H1 (cell line): ENCODE measurements around the gene DOCK1. TPM values are rescaled to one million over a fixed set of nuclear protein-coding genes. Genes with fewer than 3 reads are reported as not detected.

ENCODE experiments used
- CTCF ChIA-PET: fragments of 300-600 bp; sonication (Branson Sonifier 250); formaldehyde crosslinking; loops from one replicate; lab custom pipeline; 2021; ENCODE audit not compliant: partially characterized antibody; lab: Charles Lee
- POLR2A ChIA-PET: fragments of 300-600 bp; sonication (Branson Sonifier 250); formaldehyde crosslinking; loops from one replicate; lab custom pipeline; 2021; ENCODE audit warnings: inconsistent platforms; ENCODE audit not compliant: partially characterized antibody; lab: Charles Lee
- DNase-seq, 2 experiments: peaks; one replicate each; pipeline versions ENCODE4 v3.0.0 to v3.0.0-alpha.2; 2010 to 2022; ENCODE audit warnings: low spot score in 2 of 2, low read depth in 1 of 2, mixed read lengths in 1 of 2
- FAIRE-seq: peaks from 2 replicates; lab custom pipeline; 2011; peaks lifted over from hg19 to GRCh38; lab: Jason Lieb, UNC
- H2AFZ ChIP-seq: 2 replicates; pipeline ENCODE4 v1.8.1; 2012; ENCODE audit warnings: low read length, inconsistent platforms
- H2AK5ac ChIP-seq: 2 replicates; pipeline ENCODE4 v1.6.1; 2013; ENCODE audit warnings: low read depth, low read length
- H2BK120ac ChIP-seq: replicated peaks from 2 replicates; pipeline ENCODE3; 2013; ENCODE audit warnings: low read depth, low read length, inconsistent platforms
- H2BK12ac ChIP-seq: 2 replicates; pipeline ENCODE4 v1.6.1; 2013; ENCODE audit warnings: low read depth, low read length
- H2BK15ac ChIP-seq: 2 replicates; pipeline ENCODE4 v1.6.1; 2013; ENCODE audit warnings: low read length
- H2BK20ac ChIP-seq: 2 replicates; pipeline ENCODE4 v1.6.1; 2013; ENCODE audit warnings: low read length
- H2BK5ac ChIP-seq: 2 replicates; pipeline ENCODE4 v1.6.1; 2013; ENCODE audit warnings: low read depth, low read length
- H3K14ac ChIP-seq: 2 replicates; pipeline ENCODE4 v1.6.1; 2013; ENCODE audit warnings: inconsistent platforms; ENCODE audit not compliant: insufficient read length
- H3K18ac ChIP-seq: 2 replicates; pipeline ENCODE4 v1.6.1; 2013; ENCODE audit warnings: low read length; ENCODE audit errors: extremely low read depth
- H3K23ac ChIP-seq: 2 replicates; pipeline ENCODE4 v1.6.1; 2013; ENCODE audit warnings: inconsistent platforms; ENCODE audit not compliant: insufficient read length
- H3K23me2 ChIP-seq: 2 replicates; pipeline ENCODE4 v1.6.1; 2013; ENCODE audit warnings: low read depth, low read length
- H3K27ac ChIP-seq: 2 replicates; pipeline ENCODE4 v1.6.1; 2011; ENCODE audit warnings: low read depth, low read length, inconsistent platforms
- H3K27me3 ChIP-seq, 4 experiments: replicated peaks in 1 of 4; 1 replicate in 1 of 4; 2 replicates in 3 of 4; pipeline versions ENCODE4 v1.6.1 to v1.8.1; 2011 to 2013; ENCODE audit warnings: low read length in 3 of 4, mild to moderate bottlenecking in 3 of 4, inconsistent platforms in 2 of 4, mixed read lengths in 2 of 4, moderate library complexity in 1 of 4; ENCODE audit not compliant: control insufficient read depth in 3 of 4, insufficient read depth in 3 of 4; ENCODE audit errors: extremely low read depth in 1 of 4
- H3K36me3 ChIP-seq, 4 experiments: 2 replicates each; pipeline versions ENCODE4 v1.6.1 to v1.8.1; 2011 to 2013; ENCODE audit warnings: mild to moderate bottlenecking in 4 of 4, low read length in 3 of 4, moderate library complexity in 2 of 4, control low read depth in 1 of 4, inconsistent platforms in 1 of 4; ENCODE audit not compliant: insufficient read depth in 4 of 4, control insufficient read depth in 2 of 4
- H3K4ac ChIP-seq: replicated peaks from 2 replicates; pipeline ENCODE3; 2013; ENCODE audit warnings: low read length, low read depth, mixed read lengths, inconsistent platforms; ENCODE audit not compliant: insufficient read length
- H3K4me1 ChIP-seq, 4 experiments: replicated peaks in 1 of 4; 1 replicate in 1 of 4; 2 replicates in 3 of 4; pipeline versions ENCODE4 v1.6.1 to v1.8.1; 2011 to 2013; ENCODE audit warnings: low read length in 3 of 4, inconsistent platforms in 2 of 4, mixed read lengths in 1 of 4; ENCODE audit not compliant: insufficient read depth in 4 of 4, control insufficient read depth in 3 of 4
- H3K4me2 ChIP-seq, 2 experiments: 2 replicates each; pipeline versions ENCODE4 v1.6.1 to v1.8.1; 2011 to 2013; ENCODE audit warnings: low read depth in 2 of 2, low read length in 2 of 2, control low read depth in 1 of 2, inconsistent platforms in 1 of 2, mild to moderate bottlenecking in 1 of 2; ENCODE audit not compliant: insufficient read depth in 1 of 2
- H3K4me3 ChIP-seq, 4 experiments: fragments of 200-600, 300-600 bp in 1 of 4; sonication (generic), shearing (Covaris generic), sonication (Bioruptor Twin) in 1 of 4; 2 replicates each; pipeline versions ENCODE4 v1.5.1 to v1.8.1; 2011 to 2016; ENCODE audit warnings: low read length in 4 of 4, low read depth in 3 of 4, control low read depth in 2 of 4, inconsistent platforms in 2 of 4, mild to moderate bottlenecking in 2 of 4, mixed read lengths in 1 of 4, moderate library complexity in 1 of 4; ENCODE audit not compliant: insufficient read depth in 2 of 4; ENCODE audit errors: extremely low read depth in 1 of 4
- H3K56ac ChIP-seq: replicated peaks from 2 replicates; pipeline ENCODE3; 2013; ENCODE audit warnings: low read depth, mild to moderate bottlenecking, mixed read lengths, low read length, inconsistent platforms; ENCODE audit not compliant: insufficient read length
- H3K79me1 ChIP-seq: 2 replicates; pipeline ENCODE4 v1.6.1; 2013; ENCODE audit warnings: low read depth, low read length, control low read depth
- H3K79me2 ChIP-seq, 2 experiments: 2 replicates each; pipeline versions ENCODE4 v1.6.1 to v1.8.1; 2012 to 2013; ENCODE audit warnings: low read length in 2 of 2, mild to moderate bottlenecking in 2 of 2, inconsistent platforms in 1 of 2; ENCODE audit not compliant: insufficient read depth in 2 of 2, control insufficient read depth in 1 of 2
- H3K9ac ChIP-seq, 4 experiments: replicated peaks in 1 of 4; 1 replicate in 1 of 4; 2 replicates in 3 of 4; pipeline versions ENCODE4 v1.6.1 to v1.8.1; 2011 to 2013; ENCODE audit warnings: low read depth in 3 of 4, low read length in 3 of 4, control low read depth in 2 of 4, mild to moderate bottlenecking in 2 of 4, moderate library complexity in 2 of 4, inconsistent platforms in 1 of 4; ENCODE audit errors: extremely low read depth in 1 of 4
- H3K9me3 ChIP-seq, 2 experiments: 2 replicates each; pipeline versions ENCODE4 v1.6.1 to v1.8.1; 2012 to 2013; ENCODE audit warnings: mild to moderate bottlenecking in 2 of 2, moderate library complexity in 2 of 2, control low read depth in 1 of 2, inconsistent platforms in 1 of 2, low read depth in 1 of 2, low read length in 1 of 2, mixed read lengths in 1 of 2; ENCODE audit not compliant: insufficient read depth in 2 of 2
- H4K20me1 ChIP-seq, 2 experiments: replicated peaks in 1 of 2; 2 replicates each; pipeline versions ENCODE3 to v1.8.1; 2011 to 2013; ENCODE audit warnings: inconsistent platforms in 2 of 2, low read length in 2 of 2, mild to moderate bottlenecking in 1 of 2; ENCODE audit not compliant: insufficient read depth in 2 of 2, control insufficient read depth in 1 of 2
- H4K5ac ChIP-seq: 2 replicates; pipeline ENCODE4 v1.6.1; 2013; ENCODE audit warnings: low read length, low read depth, mixed read lengths, inconsistent platforms; ENCODE audit not compliant: insufficient read length
- H4K8ac ChIP-seq: 2 replicates; pipeline ENCODE4 v1.8.0; 2013; ENCODE audit warnings: mild to moderate bottlenecking, moderate library complexity, low read length, inconsistent platforms; ENCODE audit not compliant: insufficient read depth; ENCODE audit errors: extremely low read depth
- H4K91ac ChIP-seq: replicated peaks from 2 replicates; pipeline ENCODE3; 2013; ENCODE audit warnings: low read length, mixed read lengths, inconsistent platforms; ENCODE audit not compliant: insufficient read length
- CBX5 ChIP-seq: fragments of 300-800, 300-1000 bp; sonication (generic); IDR thresholded peaks from 2 replicates; pipeline ENCODE4 v1.7.1; 2016; ENCODE audit warnings: antibody characterized with exemption, low read length, low read depth
- POU5F1 ChIP-seq: IDR thresholded peaks from 2 replicates; pipeline ENCODE4 v1.6.1; 2011; ENCODE audit warnings: low read depth, mild to moderate bottlenecking, low read length, moderate library complexity
- RAD21 ChIP-seq, 2 experiments: IDR thresholded peaks in 1 of 2; conservative IDR thresholded peaks in 1 of 2; 2 replicates each; pipeline ENCODE4 v1.6.1; 2011; ENCODE audit warnings: low read depth in 2 of 2, low read length in 2 of 2, improper control_type of control experiment in 1 of 2, inconsistent platforms in 1 of 2, mild to moderate bottlenecking in 1 of 2, moderate library complexity in 1 of 2
- YY1 ChIP-seq: IDR thresholded peaks from 2 replicates; pipeline ENCODE4 v1.6.1; 2011; ENCODE audit warnings: low read depth, mild to moderate bottlenecking, low read length
- WGBS, 2 experiments: shearing (Covaris generic) in 1 of 2; methylation state at CpG; one replicate each; pipeline versions ENCODE4 v1.1.6 to v1.1.7; 2013 to 2015; ENCODE audit warnings: low lambda C conversion rate in 2 of 2, mixed read lengths in 2 of 2, inconsistent platforms in 1 of 2, low coverage in 1 of 2, missing lambda C conversion rate in 1 of 2; ENCODE audit not compliant: insufficient replicate concordance in 2 of 2, insufficient coverage in 1 of 2, insufficient read length in 1 of 2; ENCODE audit errors: extremely low coverage in 1 of 2, missing lambda C conversion rate in 1 of 2; 5-methylcytosine and 5-hydroxymethylcytosine counted together
- polyA plus RNA-seq, 7 experiments: library from polyadenylated mRNA; depleted of rRNA in 3 of 7; stranded (reverse) in 5 of 7; unstranded in 2 of 7; fragments of >200 nt in 5 of 7; fragments of 200-250 nt in 2 of 7; gene quantifications; 1 replicate in 5 of 7; 2 replicates in 1 of 7; 4 replicates in 1 of 7; pipeline versions ENCODE4 v1.2.1 to v1.2.3, GENCODE V29; 2011 to 2013; ENCODE audit warnings: missing spikeins in 2 of 7, mixed read lengths in 2 of 7
- total RNA-seq: library from RNA; stranded (reverse); fragmentation: NEBNext Ultra II Directional; extraction: Animal tissue kit (Norgen Biotek cat#: 25700); gene quantifications from 2 replicates; pipeline ENCODE4 v1.2.1, GENCODE V29; 2021

DOCK1 gene
- total and polyA plus RNA-seq, 2 of the 8 experiments (the other 6 are each of a cell fraction or from before 2014, with no cell fraction given), result 11.6 to 53.0 TPM

DNA sequence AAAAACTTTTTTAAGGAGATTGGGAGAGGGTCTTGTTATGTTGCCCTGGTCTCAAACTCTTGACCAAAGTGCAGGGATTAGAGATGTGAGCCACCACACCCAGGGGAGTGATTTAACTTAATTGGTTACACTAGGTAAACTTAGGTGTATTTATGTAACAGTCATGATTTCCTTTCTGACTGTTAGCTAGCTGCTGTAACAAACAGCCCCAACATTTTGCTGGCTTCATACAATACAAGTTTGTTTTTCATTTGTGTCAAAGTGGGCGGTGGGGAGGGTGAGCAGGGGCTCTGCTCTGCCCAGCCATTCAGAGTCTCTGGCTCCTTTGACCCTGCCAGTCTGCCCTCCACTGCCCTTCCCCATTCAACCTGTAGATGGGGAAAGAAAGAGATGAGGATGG is 9.3 kb downstream of the DOCK1 start:
- CTCF ChIA-PET, result interaction anchor here (0.6 to 2.0 kb wide), 7 partner anchors 11 to 552 kb away, joined by 3 to 8 read pairs (median 3); no protein-coding TSS in a partner anchor
- TF ChIP-seq RAD21 (IDR thresholded peaks at IDR 0.05 in 1 of 2, conservative IDR thresholded peaks at IDR 0.05 in 1 of 2; ENCODE audit: low read depth in 2 of 2, low read length in 2 of 2) (0 out of 4 replicates have a peak, but pooled peaks of 1 of the 2 experiments have one; percentile 17), CBX5 (no peak), POU5F1 (no peak), YY1 (no peak)

More for the DNA sequence above, 9.3 kb downstream of the DOCK1 start:
- no peaks in the 10 kb centered on the region for H3K27me3 ChIP-seq
- H3K4ac ChIP-seq, result no peak overlapping the region
- H2BK120ac ChIP-seq, result no peak overlapping the region
- no peak for FAIRE-seq
- no peak overlapping the region for H4K91ac ChIP-seq
- H3K23me2 ChIP-seq, result no peaks in the 10 kb centered on the region
- H4K20me1 ChIP-seq, result peaks cover 13 to 31% of the 10 kb centered on the region in 2 experiments
- H3K27ac ChIP-seq, result no peak overlapping the region
- H4K5ac ChIP-seq, result no peak overlapping the region
- H2AFZ ChIP-seq, result no peak overlapping the region
- DNase-seq, result no peak
- H3K9me3 ChIP-seq, result no peaks in the 10 kb centered on the region
- POLR2A ChIA-PET, result interaction anchor here (0.6 kb wide), 1 partner anchor 34 kb away, joined by 3 read pairs; no protein-coding TSS in a partner anchor
- no peak overlapping the region for H3K4me2 ChIP-seq
- H3K4me1 ChIP-seq, result peaks cover 0 to 9% (median 0%) of the 10 kb centered on the region in 4 experiments; a peak in 2 of 7 replicates
- H2BK15ac ChIP-seq, result no peak overlapping the region
- no peak overlapping the region for H2BK12ac ChIP-seq
- no peak overlapping the region for H3K18ac ChIP-seq
- 77% methylated on average over 1 of the region's 1 CpG; no CpG with 5 or more reads in 1 of the 2 experiments for WGBS, 2 experiments
- no peak overlapping the region for H3K14ac ChIP-seq
- no peak overlapping the region for H2BK5ac ChIP-seq
- H4K8ac ChIP-seq, result no peak overlapping the region
- no peak overlapping the region for H2AK5ac ChIP-seq
- H3K23ac ChIP-seq, result no peak overlapping the region
- H2BK20ac ChIP-seq, result no peak overlapping the region
- H3K4me3 ChIP-seq, result no peak overlapping the region
- peaks cover 25% of the 10 kb centered on the region for H3K79me1 ChIP-seq
- H3K9ac ChIP-seq, result no peak overlapping the region
- H3K36me3 ChIP-seq, result no peaks in the 10 kb centered on the region
- H3K56ac ChIP-seq, result no peak overlapping the region
- peaks cover 16 to 95% of the 10 kb centered on the region in 2 experiments for H3K79me2 ChIP-seq
